Activated CD8-positive, alpha-beta memory T cell treated with anti-CD3 and anti-CD28 coated beads for 1 hour (primary cell): ENCODE results near the gene ADGRB3.
"Not testable (repeated sequence)": the region's sequence is repeated elsewhere in the genome, so short reads cannot be mapped to it uniquely, and the experiment has no call there.

Experiments used
- DNase-seq, 2 donors: peaks; one replicate each; pipeline ENCODE4 v3.0.0-alpha.2; 2020; ENCODE audit warnings: low read depth in 1 of 2; ENCODE audit errors: extremely low read depth in 1 of 2

The ADGRB3 gene

DNA sequence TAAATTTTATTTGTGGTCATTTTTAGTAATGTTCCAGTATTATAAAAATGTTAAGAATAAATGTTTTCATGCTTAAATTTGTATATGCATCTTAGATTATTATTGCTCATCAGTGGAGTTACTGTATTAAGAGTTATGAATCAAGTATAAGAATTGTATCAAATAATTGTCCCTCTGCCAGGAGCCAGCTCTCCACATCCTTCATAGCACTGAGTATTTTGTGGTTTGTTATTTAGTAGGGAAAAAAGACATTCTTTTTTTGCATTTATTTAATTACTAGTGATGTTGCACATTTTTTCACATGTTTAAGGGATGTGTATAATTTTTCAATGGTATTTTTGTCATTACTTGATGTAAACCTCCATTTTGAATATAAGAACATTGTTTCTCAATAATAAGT is 102.0 kb downstream of the ADGRB3 start:
- DNase-seq, result no peak

DNA sequence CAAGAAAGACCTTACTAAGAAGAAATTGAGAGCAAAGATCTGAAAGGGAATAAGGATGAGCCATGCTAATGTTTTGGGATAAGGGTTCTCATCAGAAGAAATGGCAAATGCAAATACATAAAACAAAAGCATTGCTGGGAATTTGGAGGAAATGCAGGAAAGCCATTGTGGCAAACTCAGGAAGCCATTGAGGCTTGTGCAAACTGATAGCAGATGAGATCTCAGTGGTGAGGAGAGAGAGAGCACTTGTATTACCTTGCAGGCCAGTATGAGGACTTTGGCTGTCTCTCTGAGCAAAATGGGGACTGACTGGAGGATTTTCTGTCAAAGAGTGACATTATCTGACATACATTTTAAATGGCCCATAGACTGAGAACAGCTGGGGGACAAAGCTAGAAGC is 103.0 kb downstream of the ADGRB3 start:
- no peak for DNase-seq

DNA sequence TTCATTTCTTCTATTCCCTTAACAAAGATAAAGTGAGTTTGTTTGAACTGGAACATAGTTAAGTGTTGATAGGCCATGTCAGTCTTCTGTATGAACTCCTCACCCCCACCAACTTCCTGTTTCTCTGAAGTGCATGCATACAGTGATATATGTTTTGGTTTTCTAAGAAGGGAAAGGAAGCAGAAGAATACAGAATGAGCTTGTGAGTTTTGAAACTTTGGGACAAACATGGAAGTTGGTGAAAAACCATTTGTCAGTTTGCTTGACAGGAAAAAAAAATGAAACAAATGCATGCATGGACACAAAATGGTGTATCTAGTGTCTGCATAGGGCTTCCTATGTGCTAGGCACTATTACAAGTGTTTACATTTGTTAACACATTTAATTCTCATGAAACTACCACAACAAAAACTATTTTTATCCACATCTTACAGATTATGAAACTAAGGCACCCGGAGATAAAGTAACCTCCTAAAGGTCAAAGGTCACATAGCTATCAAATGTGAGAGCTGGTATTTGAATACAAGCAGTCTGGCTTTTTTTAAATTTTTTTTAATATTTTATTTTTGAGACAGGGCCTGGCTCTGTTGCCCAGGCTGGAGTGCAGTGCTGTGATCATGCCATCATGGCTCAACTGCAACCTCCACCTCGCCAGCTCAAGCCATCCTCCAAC is 105.9 kb downstream of the ADGRB3 start:
- DNase-seq, result no peak

DNA sequence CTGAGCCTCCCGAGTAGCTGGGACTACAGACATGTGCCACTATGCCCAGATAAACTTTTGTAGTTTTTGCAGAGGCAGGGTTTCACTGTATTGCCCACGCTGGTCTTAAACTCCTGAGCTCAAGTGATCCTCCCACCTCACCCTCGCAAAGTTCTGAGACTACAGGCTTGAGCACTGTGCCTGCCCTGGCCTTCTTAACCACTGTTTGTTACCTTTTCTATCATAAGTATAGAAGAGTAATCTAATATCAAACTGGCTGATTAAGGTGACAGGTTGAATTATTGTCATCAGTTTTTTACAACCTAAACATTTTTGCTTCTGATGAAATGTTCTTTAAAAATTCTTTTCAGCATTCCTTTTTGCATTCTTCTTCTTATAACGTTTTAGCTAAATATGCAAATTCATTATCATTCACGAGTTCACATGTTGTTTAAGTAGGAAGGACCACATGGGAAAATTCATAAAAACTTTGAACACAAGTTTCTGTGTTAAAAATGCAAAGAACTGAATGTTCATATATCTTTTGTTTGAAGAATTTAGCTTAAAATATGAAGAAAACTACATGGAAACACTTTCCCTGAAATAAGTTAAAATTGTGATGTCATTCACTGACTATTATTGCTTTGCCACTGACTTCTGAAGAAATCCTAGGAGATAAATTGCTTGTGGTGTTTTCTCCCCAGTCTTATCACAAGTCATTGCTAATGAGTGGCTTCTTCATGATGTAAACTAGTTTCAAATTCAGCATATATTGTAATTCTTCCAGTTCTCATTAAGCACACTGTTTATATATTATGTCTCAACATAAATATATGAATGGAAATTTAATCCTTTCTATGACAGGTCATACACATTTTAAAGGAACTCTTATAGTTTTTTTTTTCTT is 106.7 kb downstream of the ADGRB3 start:
- DNase-seq, result no peak

DNA sequence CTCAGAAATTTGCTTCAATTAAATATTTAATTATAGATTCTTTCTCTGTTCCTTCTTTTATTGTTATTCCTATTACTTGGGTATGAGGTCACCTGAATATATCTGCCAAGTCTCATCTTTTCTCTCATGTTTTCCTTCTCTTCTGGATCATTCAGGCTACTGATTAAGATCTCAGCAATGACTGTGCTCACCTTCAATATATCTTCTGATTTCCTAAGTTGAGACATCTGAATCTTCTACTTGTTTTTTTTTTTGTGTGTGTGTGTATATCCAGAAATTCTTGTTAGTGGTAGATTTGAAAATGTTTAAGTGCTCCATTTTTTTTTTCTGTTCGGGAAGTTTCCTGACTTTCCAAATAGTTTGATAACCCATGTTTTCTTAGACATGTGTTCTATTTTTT is 108.0 kb downstream of the ADGRB3 start:
- no peak for DNase-seq

DNA sequence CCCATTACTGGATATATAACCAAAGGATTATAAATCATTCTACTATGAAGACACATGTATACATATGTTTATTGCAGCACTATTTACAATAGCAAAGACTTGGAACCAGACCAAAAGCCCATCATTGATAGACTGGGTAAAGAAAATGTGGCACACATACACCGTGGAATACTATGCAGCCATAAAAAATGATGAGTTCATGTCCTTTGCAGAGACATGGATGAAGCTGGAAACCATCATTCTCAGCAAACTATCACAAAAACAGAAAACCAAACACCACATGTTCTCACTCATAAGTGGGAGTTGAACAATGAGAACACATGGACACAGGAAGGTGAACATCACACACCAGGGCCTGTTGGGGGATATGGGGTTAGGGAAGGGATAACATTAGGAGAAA is 109.3 kb downstream of the ADGRB3 start:
- not testable (repeated sequence) for DNase-seq

DNA sequence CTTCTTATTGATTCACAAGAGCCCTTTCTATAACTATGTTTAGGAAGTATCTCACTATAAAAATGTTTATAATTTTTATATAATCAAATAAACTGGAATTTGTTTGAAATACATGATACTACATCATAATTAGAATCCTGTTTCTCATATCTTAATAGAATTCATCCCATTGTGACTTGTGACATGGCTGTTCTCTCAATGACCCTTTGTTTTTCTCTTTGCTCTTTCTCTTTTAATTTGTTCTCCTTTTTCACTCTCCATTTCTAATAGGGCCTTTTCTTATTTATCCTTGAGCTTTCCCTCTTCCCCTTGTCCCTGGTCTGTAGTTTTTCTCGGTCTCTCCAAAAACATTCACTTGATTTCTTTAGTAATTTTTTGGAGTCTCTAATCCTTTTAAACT is 111.3 kb downstream of the ADGRB3 start:
- DNase-seq, result no peak

DNA sequence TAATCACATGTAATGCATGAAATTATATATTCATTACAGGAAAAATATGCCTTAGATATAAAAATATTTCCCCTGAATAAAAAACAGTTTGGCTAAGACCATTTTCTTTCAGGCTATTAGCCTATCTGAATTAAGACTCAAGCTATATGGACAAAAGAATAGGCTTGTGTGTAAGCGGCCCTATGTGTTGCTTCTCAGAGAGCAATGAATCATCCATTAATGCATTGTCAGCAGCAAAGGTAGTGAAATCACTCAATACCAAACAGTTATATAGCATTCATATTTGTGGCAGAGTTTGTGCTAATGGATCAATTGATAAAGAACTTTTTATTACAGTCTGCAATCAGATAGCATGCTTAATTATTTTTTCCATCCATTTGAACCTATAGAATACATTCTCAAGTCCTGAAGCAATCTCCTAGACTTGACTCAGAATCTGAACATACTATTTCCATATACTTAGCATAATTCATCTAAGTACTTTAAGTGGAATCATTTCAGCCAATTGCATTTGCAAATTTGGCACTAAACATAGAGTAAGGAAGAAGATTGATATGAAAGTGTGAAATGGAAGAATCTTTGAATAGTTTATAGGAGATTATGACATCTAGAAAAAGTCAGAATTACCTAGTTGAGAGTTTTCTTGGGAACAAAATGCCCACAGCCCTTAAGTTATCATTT is 112.2 kb downstream of the ADGRB3 start:
- DNase-seq, result no peak

DNA sequence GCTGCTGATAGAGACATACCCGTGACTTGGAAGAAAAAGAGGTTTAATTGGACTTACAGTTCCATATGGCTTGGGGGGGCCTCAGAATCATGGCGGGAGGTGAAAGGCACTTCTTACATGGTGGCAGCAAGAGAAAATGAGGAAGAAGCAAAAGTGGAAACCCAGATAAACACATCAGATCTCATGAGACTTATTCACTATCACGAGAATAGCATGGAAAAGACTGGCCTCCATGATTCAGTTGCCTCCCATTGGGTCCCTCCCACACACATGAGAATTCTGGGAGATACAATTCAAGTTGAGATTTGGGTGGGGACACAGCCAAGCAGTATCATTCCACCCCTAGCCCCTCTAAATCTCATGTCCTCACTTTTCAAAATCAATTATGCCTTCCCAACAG is 112.8 kb downstream of the ADGRB3 start:
- not testable (repeated sequence) for DNase-seq

DNA sequence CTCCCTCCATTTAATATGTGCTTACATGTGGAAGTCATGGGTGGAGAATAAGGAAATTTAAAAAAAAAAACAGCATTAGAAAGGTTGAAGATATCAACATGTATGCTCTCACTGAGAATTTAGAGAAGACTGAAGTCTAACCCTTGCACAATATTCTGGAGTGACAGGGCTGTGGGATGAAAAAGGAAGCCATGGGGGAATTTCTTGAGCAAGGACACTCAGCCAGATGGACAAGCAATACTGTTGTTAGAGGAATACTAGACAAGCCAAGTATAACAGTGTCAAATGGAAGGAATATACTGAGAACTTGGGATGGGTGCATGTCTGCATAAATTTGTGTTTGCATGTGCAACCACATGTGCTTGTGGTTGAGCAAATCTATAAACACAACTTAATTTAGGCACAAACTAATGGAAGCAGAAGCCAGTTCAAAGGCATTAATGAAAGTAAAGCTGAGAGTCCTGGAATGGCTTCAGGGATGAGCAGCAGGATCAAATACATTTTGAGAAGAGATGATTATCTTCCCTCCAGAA is 119.7 kb downstream of the ADGRB3 start:
- no peak for DNase-seq

DNA sequence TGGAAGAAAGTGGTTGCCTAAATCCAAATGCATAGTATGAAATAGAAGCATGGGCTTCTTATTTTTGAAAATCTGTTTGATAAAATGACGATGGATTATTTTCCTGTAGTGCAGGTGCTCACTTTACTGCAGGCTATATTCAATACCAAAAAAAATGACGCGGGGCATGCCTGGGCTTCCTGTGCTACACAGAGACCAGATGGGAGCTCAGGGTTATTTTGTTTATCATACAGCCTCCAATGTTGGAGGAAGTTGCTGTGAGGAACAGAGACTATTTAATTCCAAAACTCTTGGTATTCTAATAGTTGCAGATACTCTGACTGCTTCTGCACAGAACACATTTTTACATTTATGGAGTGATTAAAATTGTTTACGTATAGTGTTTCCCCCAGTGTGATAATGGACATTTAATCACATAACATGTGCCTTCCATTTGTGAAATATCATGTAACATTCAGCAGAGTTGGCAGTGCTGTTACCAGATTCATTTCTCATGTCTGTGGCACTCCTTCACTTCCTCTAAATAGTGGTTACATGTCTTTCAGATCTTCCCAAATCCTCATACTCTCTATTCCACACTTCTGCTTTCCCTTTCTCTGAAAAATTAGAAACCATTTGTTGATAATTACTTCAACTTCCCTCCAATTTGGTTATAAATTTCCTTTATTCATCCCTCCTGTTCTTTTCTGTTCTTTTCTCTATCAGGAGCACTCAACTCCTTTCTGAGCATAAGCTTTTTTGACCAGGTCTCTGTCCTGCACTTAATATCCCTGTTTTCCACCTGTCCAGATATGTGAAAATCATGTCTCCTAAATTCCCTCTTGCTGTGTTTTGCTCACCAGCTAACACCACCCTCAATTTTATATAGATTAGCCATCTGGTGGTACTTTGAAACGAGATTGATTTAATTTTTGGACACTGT is 121.6 kb downstream of the ADGRB3 start:
- DNase-seq, result no peak

DNA sequence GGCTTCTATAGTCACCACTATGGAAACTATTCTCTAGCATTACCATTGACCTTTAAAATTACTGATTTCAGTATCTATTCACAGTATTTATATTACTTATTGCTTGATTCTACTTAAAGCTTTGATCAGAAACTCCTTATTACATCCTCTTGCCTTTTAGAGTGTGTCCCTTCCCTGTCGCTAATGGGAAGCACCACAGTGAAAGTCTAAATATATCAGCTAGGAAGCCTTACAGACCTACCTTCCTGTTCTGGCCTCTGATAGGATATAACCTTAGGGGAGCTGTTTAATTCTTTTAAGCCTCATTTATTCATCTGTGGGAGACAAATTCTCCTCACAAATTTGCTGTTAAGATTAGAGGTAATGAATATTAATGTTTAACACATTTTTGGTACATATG is 122.7 kb downstream of the ADGRB3 start:
- no peak for DNase-seq

DNA sequence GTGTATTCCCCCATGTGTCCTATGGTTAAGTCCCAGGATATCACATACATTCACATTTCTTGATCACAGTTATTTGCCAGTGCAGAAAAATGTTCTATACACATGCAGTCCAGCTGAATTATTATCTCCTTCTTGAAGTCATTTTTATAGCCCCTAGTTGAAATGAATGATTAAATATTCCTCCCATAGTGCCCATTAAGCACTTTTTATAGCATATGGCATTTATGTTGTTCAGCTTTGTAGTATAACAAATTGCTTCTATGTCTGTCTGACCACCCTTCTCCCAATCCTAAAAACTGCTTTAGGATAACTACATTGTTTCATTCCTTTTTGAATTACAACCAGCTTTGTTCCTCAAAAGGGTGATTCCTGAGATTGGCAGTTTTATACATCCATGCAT is 123.5 kb downstream of the ADGRB3 start:
- DNase-seq, result no peak

DNA sequence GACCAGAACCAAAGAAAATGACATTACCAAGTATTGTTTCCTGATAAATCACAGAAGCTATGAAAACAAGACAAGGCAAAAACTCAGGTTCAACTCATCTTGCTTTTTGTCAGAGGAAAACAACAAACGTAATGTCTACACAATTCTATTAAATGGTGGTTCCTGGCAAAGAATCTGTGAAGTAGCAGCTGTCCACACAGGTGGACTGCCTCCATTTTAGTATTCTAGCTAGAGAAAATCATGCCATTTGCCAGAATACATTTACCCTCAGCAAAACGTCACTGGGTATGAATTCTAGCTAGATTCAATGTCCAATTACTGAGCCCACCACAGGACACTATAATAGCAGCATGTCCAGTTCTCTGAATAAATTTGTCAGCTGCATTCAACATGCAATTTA is 125.4 kb downstream of the ADGRB3 start:
- no peak for DNase-seq

DNA sequence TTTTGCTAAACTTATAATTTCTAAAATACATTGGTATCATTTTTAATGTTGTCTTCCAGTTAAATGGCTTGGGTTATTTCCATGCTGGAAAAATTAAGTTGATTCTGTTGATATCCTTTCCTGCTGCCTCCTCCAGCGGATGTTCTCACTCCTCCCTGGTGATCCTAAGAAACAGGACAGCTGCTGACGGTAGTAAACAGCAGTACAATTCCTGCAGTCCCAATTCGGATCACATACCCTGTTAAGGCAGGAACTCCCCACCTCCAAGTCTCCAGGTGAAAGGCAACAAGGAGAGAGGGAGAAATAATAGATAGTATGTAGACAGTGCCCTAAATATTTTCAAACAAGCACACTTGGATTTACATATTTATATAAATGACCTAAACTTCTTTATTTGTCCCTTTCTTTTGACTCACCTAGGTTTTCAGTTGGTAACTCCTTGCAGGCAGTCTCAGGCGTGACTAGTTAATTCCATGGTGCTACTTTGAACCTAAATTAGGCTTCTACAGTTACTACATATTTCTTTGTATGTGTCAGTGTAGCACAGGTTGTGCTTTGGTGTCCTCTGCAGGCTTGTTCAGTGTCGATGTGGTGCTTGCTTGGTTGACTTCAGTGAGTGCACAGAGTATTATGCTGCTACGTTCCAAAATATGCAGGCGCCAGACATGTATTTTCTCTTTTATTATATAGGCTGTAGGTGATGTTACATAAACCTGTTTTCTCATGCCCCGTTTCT is 126.0 kb downstream of the ADGRB3 start:
- no peak for DNase-seq

DNA sequence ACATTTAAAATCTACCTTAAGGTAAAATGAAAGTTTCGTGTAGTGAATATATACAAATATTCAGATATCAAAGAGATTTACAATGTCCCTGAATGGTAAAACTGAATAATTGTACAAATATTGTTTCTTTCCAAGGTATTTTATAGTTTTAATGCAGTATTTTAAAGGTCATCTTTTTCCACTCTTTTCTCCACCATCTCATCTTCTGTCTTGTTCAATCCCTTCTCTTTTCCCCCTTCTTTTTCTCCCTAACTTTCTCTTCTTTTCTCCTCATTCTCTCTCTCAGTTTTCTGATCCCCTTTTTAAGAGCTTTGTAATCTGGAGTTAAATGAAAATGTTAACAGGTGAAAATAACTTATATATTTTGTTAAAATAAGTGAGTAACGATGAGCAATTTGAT is 126.9 kb downstream of the ADGRB3 start:
- DNase-seq, result no peak

DNA sequence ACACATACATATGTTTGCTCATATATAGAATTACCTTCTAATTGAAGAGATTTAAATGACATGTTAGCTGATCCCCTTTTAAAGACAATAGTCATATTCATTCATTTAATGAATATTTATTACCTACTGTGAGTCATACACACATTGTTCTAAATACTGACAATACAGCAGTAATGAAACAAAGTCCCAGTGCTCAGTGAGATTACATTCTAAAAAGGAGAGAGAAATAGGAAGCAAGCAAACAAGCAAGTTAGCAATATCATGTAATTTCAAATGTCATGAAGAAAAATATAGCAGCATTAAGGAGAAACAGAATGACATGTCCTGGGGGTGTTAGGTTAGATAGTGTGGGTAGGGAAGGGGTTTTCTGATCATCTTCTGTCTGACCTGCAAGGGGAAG is 136.3 kb downstream of the ADGRB3 start:
- no peak for DNase-seq

DNA sequence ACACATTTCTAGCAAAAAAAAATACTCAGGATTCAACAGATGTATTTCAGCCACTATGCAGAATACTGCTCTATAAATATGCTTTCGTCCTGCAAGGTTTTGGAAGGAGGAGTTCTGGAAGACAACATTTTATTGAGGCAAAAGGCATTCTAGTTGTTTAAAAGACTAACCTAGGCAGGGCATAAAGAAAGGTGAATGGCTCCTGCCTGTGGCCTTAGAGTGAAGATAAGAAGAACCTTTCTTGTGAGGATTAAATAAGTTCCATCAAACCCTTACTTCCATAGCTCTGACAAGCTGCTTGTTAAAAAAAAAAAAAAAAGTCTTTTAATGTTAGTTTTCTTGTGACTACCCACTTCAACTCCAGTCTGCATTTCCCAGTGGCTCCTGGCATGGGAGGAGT is 139.8 kb downstream of the ADGRB3 start:
- no peak for DNase-seq

DNA sequence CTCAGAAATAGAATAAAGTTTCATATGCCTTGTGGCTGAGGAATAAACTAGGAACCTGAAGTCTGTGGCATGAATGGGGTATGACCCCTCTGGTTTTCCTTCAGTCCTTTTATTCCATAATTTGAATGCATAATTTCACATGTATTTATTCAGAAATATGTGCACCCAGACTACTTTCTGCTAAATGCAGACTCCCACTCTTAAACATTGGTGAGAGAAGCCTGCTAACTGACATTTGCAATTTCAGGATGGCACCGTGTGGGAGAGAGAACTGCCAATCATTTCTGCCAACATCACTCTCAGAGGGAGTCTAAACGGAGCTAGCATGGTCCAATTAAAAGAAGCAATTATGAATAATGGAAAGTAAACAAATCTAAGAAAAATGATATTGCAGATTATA is 141.3 kb downstream of the ADGRB3 start:
- DNase-seq, result no peak

DNA sequence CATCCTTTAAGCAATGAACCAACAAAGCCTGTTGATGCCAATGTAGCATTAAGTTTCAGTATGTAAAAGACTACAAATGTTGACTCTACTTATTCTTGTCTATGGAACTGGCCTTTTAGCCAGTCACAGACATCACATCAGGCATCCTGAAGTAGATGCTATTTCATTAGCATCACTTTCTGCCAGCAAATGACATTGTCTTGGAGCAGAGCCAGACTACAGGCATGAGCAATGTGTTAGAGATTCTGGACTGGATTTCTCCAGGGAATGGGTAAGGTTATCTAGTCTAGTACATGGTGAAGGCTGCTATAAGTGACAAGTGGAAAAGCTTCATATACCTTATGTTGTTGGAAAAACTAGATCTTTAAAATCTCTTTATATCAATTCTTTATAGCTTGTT is 142.9 kb downstream of the ADGRB3 start:
- DNase-seq, result no peak
